ENCODE measurements around the gene NCKAP5L. TPM values are rescaled to one million over a fixed set of nuclear protein-coding genes. Genes with fewer than 3 reads are reported as not detected.

The NCKAP5L gene
- total and polyA plus RNA-seq, 2 donors (not counting 3 experiments of a cell fraction or from before 2014, with no cell fraction given) = 17.4 to 46.1 TPM

DNA sequence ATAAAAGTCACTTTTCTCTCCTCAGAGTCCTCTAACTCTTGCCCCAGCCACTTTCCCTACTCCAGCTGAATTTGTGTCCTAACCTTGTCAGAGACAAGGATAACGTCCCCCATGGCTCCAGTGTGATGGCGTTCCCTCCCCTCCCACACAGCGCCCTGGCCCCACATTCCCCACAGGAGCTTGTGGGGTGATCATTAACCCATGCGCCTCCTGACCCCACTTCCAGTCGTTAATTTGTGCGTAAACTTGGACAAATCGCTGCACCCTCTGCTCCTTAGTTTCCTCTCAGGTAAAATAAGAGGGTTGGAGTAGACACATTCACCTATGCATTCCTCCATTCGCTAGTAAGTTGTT lies 37.5 kb upstream of the NCKAP5L start:
- POLR2A ChIA-PET = no interaction called here
- Histone ChIP-seq H3K27me3 (ENCODE audit: control insufficient read depth in 2 of 2, insufficient read depth in 2 of 2, low read length in 2 of 2) (peaks cover 2 to 7% of the 10 kb centered on the region in 2 experiments), H4K20me1 (replicated peaks; ENCODE audit: control insufficient read depth, extremely low read depth, insufficient read depth, low read length) (no peaks in the 10 kb centered on the region), H3K9me3 (replicated peaks; ENCODE audit: control insufficient read depth, insufficient read depth, low read length) (no peaks in the 10 kb centered on the region), H2AFZ (ENCODE audit: low read depth, low read length) (no peak overlapping the region), H3K9ac (replicated peaks; ENCODE audit: extremely low read depth, insufficient read depth, low read length) (no peak overlapping the region), H3K4me3 (replicated peaks in 1 of 3; ENCODE audit: insufficient read depth in 1 of 3, low read depth in 1 of 3, low read length in 3 of 3) (no peak overlapping the region), H3K27ac (ENCODE audit: insufficient read depth, low read depth, low read length) (no peak overlapping the region), H3K4me2 (ENCODE audit: insufficient read depth, low read length) (no peak overlapping the region), H3K4me1 (ENCODE audit: control insufficient read depth, extremely low read depth, insufficient read depth, low read length) (peaks cover 20% of the 10 kb centered on the region), H3K36me3 (ENCODE audit: control insufficient read depth in 2 of 2, extremely low read depth in 1 of 2, insufficient read depth in 2 of 2, low read length in 2 of 2) (no peaks in the 10 kb centered on the region), H3K9me1 (replicated peaks; ENCODE audit: control insufficient read depth, extremely low read depth, insufficient read depth, low read length) (no peaks in the 10 kb centered on the region), H3K79me2 (ENCODE audit: control insufficient read depth, insufficient read depth, low read length) (no peaks in the 10 kb centered on the region)
- no peak for DNase-seq (ENCODE audit: low read depth, low spot score)
- CTCF ChIA-PET = interaction anchor here (0.8 to 7.9 kb wide), 13 partner anchors 14 to 204 kb away, joined by 3 to 183 read pairs (median 6); partner anchors contain the start of gene TMBIM6
- no peak for FAIRE-seq
- no TSS peak for BruUV-seq (replicated peaks)
- TF ChIP-seq, protein P1, sequence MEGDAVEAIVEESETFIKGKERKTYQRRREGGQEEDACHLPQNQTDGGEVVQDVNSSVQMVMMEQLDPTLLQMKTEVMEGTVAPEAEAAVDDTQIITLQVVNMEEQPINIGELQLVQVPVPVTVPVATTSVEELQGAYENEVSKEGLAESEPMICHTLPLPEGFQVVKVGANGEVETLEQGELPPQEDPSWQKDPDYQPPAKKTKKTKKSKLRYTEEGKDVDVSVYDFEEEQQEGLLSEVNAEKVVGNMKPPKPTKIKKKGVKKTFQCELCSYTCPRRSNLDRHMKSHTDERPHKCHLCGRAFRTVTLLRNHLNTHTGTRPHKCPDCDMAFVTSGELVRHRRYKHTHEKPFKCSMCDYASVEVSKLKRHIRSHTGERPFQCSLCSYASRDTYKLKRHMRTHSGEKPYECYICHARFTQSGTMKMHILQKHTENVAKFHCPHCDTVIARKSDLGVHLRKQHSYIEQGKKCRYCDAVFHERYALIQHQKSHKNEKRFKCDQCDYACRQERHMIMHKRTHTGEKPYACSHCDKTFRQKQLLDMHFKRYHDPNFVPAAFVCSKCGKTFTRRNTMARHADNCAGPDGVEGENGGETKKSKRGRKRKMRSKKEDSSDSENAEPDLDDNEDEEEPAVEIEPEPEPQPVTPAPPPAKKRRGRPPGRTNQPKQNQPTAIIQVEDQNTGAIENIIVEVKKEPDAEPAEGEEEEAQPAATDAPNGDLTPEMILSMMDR (IDR thresholded peaks at IDR 0.05; ENCODE audit: extremely low read depth in 1 of 2, insufficient read depth in 1 of 2, low read depth in 1 of 2, low read length in 2 of 2) = no peak
- TF ChIP-seq POLR2A (IDR thresholded peaks at IDR 0.05; ENCODE audit: low read depth, low read length) (no peak), FOS (IDR thresholded peaks at IDR 0.05; ENCODE audit: borderline replicate concordance, insufficient read depth, low read length) (no peak), JUN (IDR thresholded peaks at IDR 0.05; ENCODE audit: borderline replicate concordance, insufficient read depth, insufficient read length, low read depth) (no peak), POLR2AphosphoS5 (IDR thresholded peaks at IDR 0.05; ENCODE audit: insufficient read depth, low read depth, low read length) (no peak), EZH2 (IDR thresholded peaks at IDR 0.05; ENCODE audit: borderline replicate concordance, low read depth, low read length, severe bottlenecking) (no peak), MYC (IDR thresholded peaks at IDR 0.05; ENCODE audit: low read depth, low read length) (no peak), GATA2 (IDR thresholded peaks at IDR 0.05; ENCODE audit: insufficient read depth, insufficient read length, low read depth, low read length) (no peak)
- TF ChIP-seq, protein P2, sequence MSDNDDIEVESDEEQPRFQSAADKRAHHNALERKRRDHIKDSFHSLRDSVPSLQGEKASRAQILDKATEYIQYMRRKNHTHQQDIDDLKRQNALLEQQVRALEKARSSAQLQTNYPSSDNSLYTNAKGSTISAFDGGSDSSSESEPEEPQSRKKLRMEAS (IDR thresholded peaks at IDR 0.05; ENCODE audit: insufficient read depth, insufficient read length) = no peak
- intact Hi-C loops (cut with micrococcal nuclease) = loop anchor here (5.0 kb wide), 1 partner anchor 172 kb away; no protein-coding TSS in a partner anchor
- dilution Hi-C loops (cut with MboI; ENCODE audit: extremely low pct_ligation_motif_present, low sequenced_read_pairs) = no loop called here
